HEK293T (cell line): Measurements from ENCODE around the gene LRIG1.

Source experiments
- CTCF ChIA-PET: fragments of 350-600 bp; formaldehyde crosslinking; extraction: SDS; loops from one replicate; lab custom pipeline; 2021; ENCODE audit warnings: antibody characterized with exemption, inconsistent platforms; lab: Yijun Ruan, JAX
- POLR2A ChIA-PET: fragments of 350-600 bp; formaldehyde crosslinking; extraction: SDS; loops from one replicate; lab custom pipeline; 2020; ENCODE audit warnings: antibody characterized with exemption, inconsistent platforms; lab: Yijun Ruan, JAX
- DNase-seq: peaks from one replicate; pipeline ENCODE4 v3.0.0; 2012; ENCODE audit warnings: mixed read lengths; ENCODE audit errors: extremely low spot score
- ARNT ChIP-seq: fragments of 450-650 bp; IDR thresholded peaks from 2 replicates; pipeline ENCODE4 v1.6.1; 2017; ENCODE audit warnings: mild to moderate bottlenecking
- BHLHE40 ChIP-seq: fragments of 450-650 bp; IDR thresholded peaks from 2 replicates; pipeline ENCODE4 v1.6.1; 2016; ENCODE audit warnings: mild to moderate bottlenecking, moderate library complexity, borderline replicate concordance
- CTBP1 ChIP-seq: fragments of 450-650 bp; IDR thresholded peaks from 2 replicates; pipeline ENCODE4 v1.6.1; 2016; ENCODE audit warnings: borderline replicate concordance
- ELF4 ChIP-seq: fragments of 450-650 bp; IDR thresholded peaks from 2 replicates; pipeline ENCODE4 v1.6.1; 2017; ENCODE audit warnings: antibody characterized with exemption
- FOXA1 ChIP-seq: fragments of 450-650 bp; IDR thresholded peaks from 2 replicates; pipeline ENCODE4 v1.6.1; 2016; ENCODE audit warnings: mild to moderate bottlenecking
- FOXK2 ChIP-seq: fragments of 450-650 bp; IDR thresholded peaks from 2 replicates; pipeline ENCODE4 v1.6.1; 2016; ENCODE audit warnings: mild to moderate bottlenecking
- FOXM1 ChIP-seq: fragments of 450-650 bp; IDR thresholded peaks from 2 replicates; pipeline ENCODE4 v1.6.1; 2017; ENCODE audit warnings: mild to moderate bottlenecking, borderline replicate concordance
- HDGF ChIP-seq: fragments of 450-650 bp; IDR thresholded peaks from 2 replicates; pipeline ENCODE4 v1.6.1; 2017; ENCODE audit warnings: antibody characterized with exemption, borderline replicate concordance
- L3MBTL2 ChIP-seq: fragments of 450-650 bp; conservative IDR thresholded peaks from 2 replicates; pipeline ENCODE4 v1.6.1; 2016; ENCODE audit warnings: mild to moderate bottlenecking
- LEF1 ChIP-seq: fragments of 450-650 bp; IDR thresholded peaks from 2 replicates; pipeline ENCODE4 v1.6.1; 2017; ENCODE audit warnings: mild to moderate bottlenecking, borderline replicate concordance
- NFRKB ChIP-seq: fragments of 450-650 bp; IDR thresholded peaks from 2 replicates; pipeline ENCODE4 v1.6.1; 2016; ENCODE audit warnings: mild to moderate bottlenecking, moderate library complexity
- SP1 ChIP-seq: fragments of 450-650 bp; IDR thresholded peaks from 2 replicates; pipeline ENCODE4 v1.6.1; 2017
- SUZ12 ChIP-seq: fragments of 450-650 bp; IDR thresholded peaks from 2 replicates; pipeline ENCODE4 v1.6.1; 2016; ENCODE audit warnings: mild to moderate bottlenecking
- TARDBP ChIP-seq: fragments of 450-650 bp; IDR thresholded peaks from 2 replicates; pipeline ENCODE4 v1.6.1; 2016
- ZNF384 ChIP-seq: fragments of 450-650 bp; IDR thresholded peaks from 2 replicates; pipeline ENCODE4 v1.6.1; 2016
- TF ChIP-seq, protein P1 (sequence below): fragments of 450-650 bp; IDR thresholded peaks from 2 replicates; pipeline ENCODE4 v1.6.1; 2016

LRIG1 gene

DNA sequence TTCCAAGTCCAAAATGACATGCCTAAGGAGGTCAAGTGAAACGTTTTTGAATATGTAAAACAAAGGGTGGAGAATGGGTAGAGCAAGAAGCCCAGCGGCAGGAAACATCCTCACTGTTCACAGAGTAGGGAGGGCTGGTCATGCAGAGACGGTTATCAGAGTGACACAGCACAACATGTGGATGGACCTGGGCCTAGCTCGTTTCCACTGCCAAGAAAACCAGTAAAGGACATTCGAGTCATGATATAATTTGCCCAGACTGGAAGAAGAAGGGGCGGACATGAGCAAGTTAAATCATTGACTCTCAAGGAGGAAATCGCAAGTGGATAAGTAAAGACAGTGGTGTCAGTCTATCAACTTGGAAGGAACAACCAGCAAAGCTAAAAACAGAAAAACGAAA, 89.3 kb downstream of the LRIG1 start:
- ChIA-PET CTCF (no interaction called here), POLR2A (no interaction called here)
- DNase-seq, result no peak
- TF ChIP-seq HDGF (no peak), L3MBTL2 (no peak), SP1 (no peak), ZNF384 (no peak), ARNT (no peak), FOXM1 (no peak), LEF1 (no peak), ELF4 (no peak), FOXK2 (no peak), TARDBP (no peak), BHLHE40 (no peak)
- TF ChIP-seq, protein P1, sequence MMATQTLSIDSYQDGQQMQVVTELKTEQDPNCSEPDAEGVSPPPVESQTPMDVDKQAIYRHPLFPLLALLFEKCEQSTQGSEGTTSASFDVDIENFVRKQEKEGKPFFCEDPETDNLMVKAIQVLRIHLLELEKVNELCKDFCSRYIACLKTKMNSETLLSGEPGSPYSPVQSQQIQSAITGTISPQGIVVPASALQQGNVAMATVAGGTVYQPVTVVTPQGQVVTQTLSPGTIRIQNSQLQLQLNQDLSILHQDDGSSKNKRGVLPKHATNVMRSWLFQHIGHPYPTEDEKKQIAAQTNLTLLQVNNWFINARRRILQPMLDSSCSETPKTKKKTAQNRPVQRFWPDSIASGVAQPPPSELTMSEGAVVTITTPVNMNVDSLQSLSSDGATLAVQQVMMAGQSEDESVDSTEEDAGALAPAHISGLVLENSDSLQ, result no peak

- no peak for DNase-seq
- ChIA-PET CTCF (no interaction called here), POLR2A (no interaction called here)
Observed at GRCh38 chr3:66410976-66411375, 89.8 kb downstream of the LRIG1 start.

GRCh38 chr3:66409771-66410754, 90.8 kb downstream of the LRIG1 start:
- POLR2A ChIA-PET, result no interaction called here

More at GRCh38 chr3:66410976-66411375, 89.8 kb downstream of the LRIG1 start:
- no peak for TF ChIP-seq NFRKB
- TF ChIP-seq FOXA1, result no peak
- no peak for TF ChIP-seq BHLHE40

DNA sequence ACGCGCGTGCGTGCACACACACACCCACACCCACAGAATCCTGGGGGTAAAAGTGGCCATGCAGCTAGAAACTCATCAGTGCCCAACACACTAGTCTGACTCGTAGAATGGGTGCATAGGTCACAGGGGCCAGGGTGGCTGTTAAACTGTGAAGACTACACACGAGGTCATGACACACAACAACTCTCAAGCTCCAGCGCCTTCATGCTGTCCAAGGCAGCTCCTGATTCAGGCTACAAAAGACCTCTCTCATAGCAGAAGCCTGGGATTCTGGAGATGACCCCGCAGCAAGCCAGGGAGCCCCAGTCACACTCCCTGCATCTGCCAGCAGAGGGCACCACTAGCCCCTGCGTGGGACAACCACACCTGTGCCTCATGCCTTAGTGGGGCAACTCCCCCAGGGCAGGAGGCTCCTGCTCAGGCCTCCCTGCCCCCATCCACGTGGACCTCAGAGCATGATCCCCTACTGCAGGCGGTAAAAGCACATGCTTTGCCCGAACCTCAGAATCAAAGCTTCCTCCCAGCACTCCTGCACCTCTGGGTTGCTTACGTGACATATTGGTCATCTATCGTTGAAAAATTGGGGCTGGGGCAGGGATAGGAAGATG, 93.1 kb downstream of the LRIG1 start:
- TF ChIP-seq L3MBTL2 (no peak), FOXK2 (no peak), ARNT (no peak), LEF1 (no peak), ZNF384 (no peak), CTBP1 (no peak), TARDBP (no peak), SP1 (no peak), SUZ12 (no peak), NFRKB (no peak), BHLHE40 (no peak), HDGF (no peak), ELF4 (no peak), FOXA1 (no peak), FOXM1 (no peak)
- TF ChIP-seq, protein P1, result no peak
- DNase-seq, result peak; percentile 85
- POLR2A ChIA-PET, result no interaction called here
- CTCF ChIA-PET, result interaction anchor here (0.6 to 2.3 kb wide), 13 partner anchors 9 to 412 kb away, joined by 3 to 7 read pairs (median 3); no protein-coding TSS in a partner anchor

More at GRCh38 chr3:66409771-66410754, 90.8 kb downstream of the LRIG1 start:
- DNase-seq, result no peak
- TF ChIP-seq SP1, result no peak
- CTCF ChIA-PET, result no interaction called here

GRCh38 chr3:66406831-66407610, 93.8 kb downstream of the LRIG1 start:
- no peak for DNase-seq
- POLR2A ChIA-PET, result no interaction called here
- CTCF ChIA-PET, result interaction anchor here (0.6 to 2.3 kb wide), 7 partner anchors 13 to 412 kb away, joined by 3 to 7 read pairs (median 3); no protein-coding TSS in a partner anchor
- TF ChIP-seq CTBP1, result no peak
- TF ChIP-seq ZNF384, result no peak
- no peak for TF ChIP-seq BHLHE40
- TF ChIP-seq LEF1, result no peak
- TF ChIP-seq, protein P1, result no peak
- no peak for TF ChIP-seq FOXM1
- no peak for TF ChIP-seq FOXA1
- no peak for TF ChIP-seq ARNT
- no peak for TF ChIP-seq SUZ12
- no peak for TF ChIP-seq L3MBTL2

DNA sequence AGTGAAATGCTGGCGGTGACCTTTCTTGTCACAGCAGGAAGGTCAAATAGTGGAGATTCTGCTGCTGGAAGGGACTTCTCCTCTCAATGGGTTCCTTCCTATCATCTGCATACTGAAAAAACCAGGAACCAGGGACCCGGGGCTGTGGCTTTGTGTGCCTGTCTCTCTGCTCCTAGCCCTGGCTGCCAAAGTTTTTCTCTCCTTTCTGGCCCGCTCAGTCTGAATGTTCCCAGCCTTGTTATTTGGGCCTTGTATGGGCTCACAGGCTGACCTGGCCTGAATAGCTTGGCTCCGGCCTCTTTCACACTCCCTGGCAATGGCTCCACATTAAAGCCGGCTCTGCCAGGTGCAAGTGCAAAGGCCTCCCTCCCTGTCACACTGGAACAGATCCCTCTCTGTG, 94.7 kb downstream of the LRIG1 start:
- CTCF ChIA-PET, result interaction anchor here (0.7 kb wide), 1 partner anchor 704 kb away, joined by 3 read pairs; no protein-coding TSS in a partner anchor
- TF ChIP-seq SP1 (no peak), SUZ12 (no peak), ZNF384 (no peak), FOXA1 (no peak), FOXK2 (no peak), LEF1 (no peak), FOXM1 (no peak), BHLHE40 (no peak), L3MBTL2 (no peak), HDGF (no peak), ELF4 (no peak), TARDBP (no peak), CTBP1 (no peak), ARNT (no peak)
- TF ChIP-seq, protein P1, result no peak
- no peak for DNase-seq
- POLR2A ChIA-PET, result no interaction called here
